AG04450 (cell line): ENCODE measurements around the gene RINT1. TPM values are rescaled to one million over a fixed set of nuclear protein-coding genes. Genes with fewer than 3 reads are reported as not detected.
"Not testable (repeated sequence)": the region's sequence is repeated elsewhere in the genome, so short reads cannot be mapped to it uniquely, and the experiment has no call there.

Experiments
- CTCF ChIA-PET: fragments of 300-600, 350-600 bp; formaldehyde crosslinking; extraction: SDS; loops from one replicate; lab custom pipeline; 2022; ENCODE audit warnings: antibody characterized with exemption, inconsistent platforms; lab: Charles Lee
- POLR2A ChIA-PET: fragments of 350-600 bp; formaldehyde crosslinking; extraction: SDS; loops from one replicate; lab custom pipeline; 2021; ENCODE audit warnings: antibody characterized with exemption, inconsistent platforms; lab: Yijun Ruan, JAX
- DNase-seq: peaks from one replicate; pipeline ENCODE4 v3.0.0-alpha.2; 2011; ENCODE audit warnings: low read depth, low spot score
- H3K27ac ChIP-seq: one replicate; pipeline ENCODE4 v1.5.1; 2012; ENCODE audit warnings: low read depth, low read length, control low read depth
- H3K27me3 ChIP-seq: one replicate; pipeline ENCODE4 v1.6.0; 2012; ENCODE audit warnings: low read length; ENCODE audit not compliant: control insufficient read depth, insufficient read depth
- H3K4me3 ChIP-seq: 2 replicates; pipeline ENCODE4 v1.5.1; 2011; ENCODE audit warnings: mild to moderate bottlenecking, low read depth, low read length, control low read depth
- H3K9me3 ChIP-seq: 2 replicates; pipeline ENCODE4 v1.5.1; 2012; ENCODE audit warnings: low read length; ENCODE audit not compliant: control insufficient read depth, insufficient read depth
- CTCF ChIP-seq: IDR thresholded peaks from 2 replicates; pipeline ENCODE4 v1.5.1; 2011; ENCODE audit warnings: low read depth, low read length, control low read depth, inconsistent platforms
- polyA plus RNA-seq: library from polyadenylated mRNA; depleted of rRNA; stranded (reverse); fragments of >200 nt; gene quantifications from 2 replicates; pipeline ENCODE4 v1.2.3, GENCODE V29; 2011

RINT1 gene
- polyA plus RNA-seq, 1 experiment = 27.6 TPM

GRCh38 chr7:105596866-105597265, 64.9 kb downstream of the RINT1 start:
- Histone ChIP-seq H3K27ac (no peak overlapping the region), H3K4me3 (no peak overlapping the region), H3K9me3 (no peaks in the 10 kb centered on the region; the same call in 1 of the 2 replicates), H3K27me3 (peaks cover 4% of the 10 kb centered on the region)
- POLR2A ChIA-PET = no interaction called here
- CTCF ChIA-PET = interaction anchor here (0.5 kb wide), 1 partner anchor 64 kb away, joined by 4 read pairs; no protein-coding TSS in a partner anchor
- DNase-seq = no peak
- no peak for TF ChIP-seq CTCF

GRCh38 chr7:105599080-105599479, 67.1 kb downstream of the RINT1 start:
- H3K9me3 ChIP-seq, POLR2A ChIA-PET, DNase-seq, H3K27me3 ChIP-seq, CTCF ChIA-PET, H3K27ac ChIP-seq, H3K4me3 ChIP-seq: not testable (repeated sequence)

- CTCF ChIA-PET = no interaction called here
- no peak for DNase-seq
- no peak overlapping the region for H3K4me3 ChIP-seq
- no peak overlapping the region for H3K27ac ChIP-seq
- POLR2A ChIA-PET = no interaction called here
- H3K27me3 ChIP-seq = peaks cover 4% of the 10 kb centered on the region
- no peaks in the 10 kb centered on the region; the same call in 1 of the 2 replicates for H3K9me3 ChIP-seq
- TF ChIP-seq CTCF = no peak
Observed at GRCh38 chr7:105599551-105599950, 67.5 kb downstream of the RINT1 start.

GRCh38 chr7:105600720-105601550, 68.9 kb downstream of the RINT1 start:
- Histone ChIP-seq H3K9me3 (no peaks in the 10 kb centered on the region; the same call in 1 of the 2 replicates), H3K4me3 (no peak overlapping the region), H3K27me3 (peaks cover 4% of the 10 kb centered on the region), H3K27ac (no peak overlapping the region)
- TF ChIP-seq CTCF = no peak
- no peak for DNase-seq
- ChIA-PET CTCF (no interaction called here), POLR2A (interaction anchor here (0.7 kb wide), 1 partner anchor 554 kb away, joined by 3 read pairs; no protein-coding TSS in a partner anchor)

GRCh38 chr7:105602325-105603305, 70.6 kb downstream of the RINT1 start:
- H3K27ac ChIP-seq = no peak overlapping the region
- POLR2A ChIA-PET = interaction anchor here (0.6 to 0.8 kb wide), 2 partner anchors 7 to 9 kb away, joined by 4 to 12 read pairs; no protein-coding TSS in a partner anchor
- CTCF ChIA-PET = interaction anchor here (1.0 to 1.2 kb wide), 2 partner anchors 14 to 21 kb away, joined by 3 to 5 read pairs; partner anchors contain the start of gene EFCAB10
- H3K4me3 ChIP-seq = no peak overlapping the region
- TF ChIP-seq CTCF = no peak
- DNase-seq = no peak
- peaks cover 4% of the 10 kb centered on the region for H3K27me3 ChIP-seq
- no peaks in the 10 kb centered on the region; the same call in 1 of the 2 replicates for H3K9me3 ChIP-seq
